ENCODE measurements around the gene TCF7L2.

The TCF7L2 gene

GRCh38 chr10:113025487-113025886 lies 75.4 kb downstream of the TCF7L2 start:
- no peak for DNase-seq

- DNase-seq = no peak
Measured at GRCh38 chr10:113026679-113027078, 76.6 kb downstream of the TCF7L2 start.

DNA sequence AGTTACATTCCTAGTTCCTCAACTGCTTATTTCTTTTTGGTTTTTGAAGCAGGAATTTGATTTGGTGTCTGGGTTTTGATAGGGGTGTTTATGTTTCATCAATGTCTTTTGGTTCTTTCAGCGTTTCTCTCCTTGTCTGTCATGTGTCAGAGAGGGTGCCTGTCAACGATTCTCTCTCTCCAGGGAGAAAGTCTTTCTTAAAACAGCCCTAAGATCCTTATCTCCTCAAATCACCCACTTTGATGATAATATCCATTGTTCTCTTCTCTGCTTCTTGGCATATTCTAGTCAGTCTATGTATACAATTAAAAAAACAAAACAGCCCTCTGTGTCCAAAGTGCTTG lies 77.2 kb downstream of the TCF7L2 start:
- DNase-seq = no peak

DNA sequence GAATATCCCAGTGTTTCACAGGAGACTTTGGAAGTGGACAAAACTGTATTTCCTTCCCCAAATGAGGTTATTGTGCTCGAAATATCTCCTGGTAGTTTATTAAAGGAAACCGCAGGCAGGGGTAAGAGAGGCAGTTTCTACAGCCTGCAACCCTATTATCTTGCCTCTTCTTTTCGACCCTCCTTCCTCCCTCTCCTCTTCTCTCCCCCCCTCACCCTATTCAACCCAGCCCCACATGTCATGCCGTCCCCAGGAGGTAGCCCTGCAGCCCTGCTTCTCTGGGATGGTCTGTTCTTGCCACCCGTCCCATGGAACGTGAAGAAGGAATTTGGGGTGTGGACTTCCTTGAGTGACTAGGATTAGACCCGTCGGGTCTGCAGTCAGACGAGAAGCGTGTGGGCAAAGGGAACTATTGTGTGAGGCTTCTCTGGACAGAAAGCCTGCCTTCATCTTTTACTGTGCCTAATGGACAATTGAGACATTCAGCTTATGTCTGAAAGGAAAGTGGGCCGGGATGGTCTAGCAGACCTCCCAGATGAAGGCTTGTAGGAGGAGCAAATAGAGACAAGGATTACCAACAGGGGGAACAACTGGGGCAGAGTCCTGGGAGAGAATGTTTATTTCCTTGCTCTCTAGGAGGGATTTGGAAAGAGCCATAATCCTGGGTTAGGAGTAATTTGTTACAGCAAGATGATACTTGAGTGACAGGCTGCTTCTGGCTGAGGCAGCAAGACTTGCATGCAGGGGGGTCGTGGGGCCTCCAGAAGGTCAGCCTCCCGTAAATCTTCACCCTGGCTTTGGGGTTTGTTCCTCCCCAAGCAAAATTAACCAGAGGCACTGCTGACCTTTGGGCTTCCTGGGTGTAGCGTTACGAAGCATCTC lies 77.8 kb downstream of the TCF7L2 start:
- DNase-seq = no peak

GRCh38 chr10:113028456-113029440 lies 78.7 kb downstream of the TCF7L2 start:
- DNase-seq = no peak

DNA sequence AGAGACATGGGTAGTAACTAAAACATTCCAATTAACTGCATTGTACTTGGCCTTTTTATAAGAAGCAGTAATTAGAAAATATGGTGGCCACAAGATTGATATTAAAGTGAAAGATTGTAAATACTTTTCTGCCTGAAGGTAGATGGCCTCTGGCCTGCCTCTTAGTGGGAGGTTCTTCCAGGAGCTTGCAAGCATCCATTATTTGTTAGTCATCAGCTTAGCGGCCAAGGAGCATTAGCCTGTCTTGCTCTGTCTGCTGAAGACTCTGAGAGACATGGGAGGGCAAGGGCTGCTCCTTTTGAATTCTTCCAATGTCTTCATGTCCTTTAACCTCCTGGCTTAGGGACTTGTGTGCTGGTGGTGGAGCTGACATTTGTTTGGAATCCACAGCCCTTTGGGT lies 80.4 kb downstream of the TCF7L2 start:
- no peak for DNase-seq

DNA sequence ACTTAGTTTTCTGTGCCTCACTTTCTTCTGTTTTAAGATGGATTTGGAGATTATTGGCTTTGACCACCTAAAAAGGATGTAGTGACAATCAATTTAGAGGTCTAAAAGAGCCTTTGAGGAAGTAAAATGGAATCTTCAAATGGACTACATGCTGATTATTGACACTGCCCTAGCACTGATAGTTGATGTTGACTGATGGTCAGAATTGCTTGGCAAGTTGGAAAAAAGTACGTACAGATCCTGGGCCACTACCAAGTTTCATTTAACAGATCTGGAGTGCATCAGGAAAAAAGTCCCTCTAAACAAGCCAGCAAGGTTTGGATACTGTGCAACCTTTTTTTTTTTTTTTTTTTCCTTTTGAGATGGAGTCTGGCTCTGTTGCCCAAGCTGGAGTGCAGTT lies 81.1 kb downstream of the TCF7L2 start:
- no peak for DNase-seq

GRCh38 chr10:113033991-113034390 lies 83.9 kb downstream of the TCF7L2 start:
- DNase-seq = no peak

DNA sequence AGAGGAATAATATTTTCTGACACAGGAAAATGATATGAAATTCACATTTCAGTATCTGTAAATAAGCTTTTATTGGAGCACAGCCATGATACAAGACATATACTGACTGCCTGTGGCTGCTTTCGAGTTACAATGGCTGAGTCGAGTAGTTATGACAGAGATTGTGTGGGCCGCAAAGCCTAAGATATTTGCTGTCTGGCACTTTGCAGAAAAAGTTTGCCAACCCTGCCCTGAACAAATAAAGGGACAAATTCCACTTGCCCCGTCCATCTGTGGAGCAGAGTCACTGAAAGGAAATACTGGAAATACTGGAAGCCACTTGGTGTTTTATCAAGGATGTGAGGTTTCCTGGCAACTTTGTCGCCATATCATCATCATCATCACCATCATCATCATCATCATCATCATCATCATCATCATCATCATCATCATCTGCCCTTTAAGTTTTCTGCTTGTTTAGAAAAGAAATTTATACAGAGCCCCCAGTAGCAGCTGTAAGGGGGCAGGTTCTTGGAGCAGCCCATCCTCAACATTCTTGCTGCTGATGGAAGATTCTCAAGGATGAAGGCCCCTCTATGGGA lies 85.8 kb downstream of the TCF7L2 start:
- DNase-seq = no peak

DNA sequence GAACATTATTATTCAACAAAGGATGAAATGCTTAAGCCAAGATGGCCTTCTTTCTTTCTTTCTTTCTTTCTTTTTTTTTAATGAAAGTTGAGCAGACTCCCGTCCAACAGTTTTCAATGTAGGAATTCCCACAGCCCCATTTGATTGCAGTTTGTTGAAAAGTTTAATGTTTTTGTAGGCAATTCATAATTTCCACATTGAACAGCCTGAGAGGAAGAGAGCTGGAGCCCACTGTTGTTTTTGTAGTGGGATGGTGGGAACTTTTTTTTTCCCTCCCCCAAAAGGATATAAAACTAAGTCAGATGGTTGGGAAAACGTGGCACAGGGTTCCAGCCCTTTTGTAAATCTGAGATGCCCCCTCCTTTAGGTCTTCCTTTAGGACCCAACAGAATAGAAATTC lies 86.6 kb downstream of the TCF7L2 start:
- DNase-seq = no peak

- DNase-seq = no peak
Measured at GRCh38 chr10:113037218-113037617, 87.2 kb downstream of the TCF7L2 start.

GRCh38 chr10:113038183-113038582 lies 88.1 kb downstream of the TCF7L2 start:
- no peak for DNase-seq

GRCh38 chr10:113038985-113039384 lies 88.9 kb downstream of the TCF7L2 start:
- DNase-seq = no peak

DNA sequence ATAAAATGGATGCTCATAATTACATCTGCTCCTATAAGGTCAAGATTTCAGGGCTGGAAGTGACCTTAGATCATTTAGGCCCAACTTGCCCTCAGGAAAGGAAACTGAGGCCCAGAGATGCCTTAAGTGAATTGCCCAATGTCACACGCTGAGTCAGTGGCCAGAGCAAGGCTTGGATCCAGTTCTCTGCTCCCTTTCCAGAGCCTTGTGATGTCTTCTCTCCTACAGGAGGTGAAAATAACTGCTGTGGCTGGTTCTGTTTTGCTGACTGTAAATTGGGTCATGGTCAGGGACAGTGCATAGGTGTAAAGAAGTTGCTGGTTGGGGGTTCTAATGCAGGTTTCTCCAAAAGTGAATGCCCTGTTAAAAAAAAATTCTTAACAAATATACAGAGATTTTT lies 91.3 kb downstream of the TCF7L2 start:
- DNase-seq = no peak

GRCh38 chr10:113041841-113042750 lies 92.0 kb downstream of the TCF7L2 start:
- no peak for DNase-seq

DNA sequence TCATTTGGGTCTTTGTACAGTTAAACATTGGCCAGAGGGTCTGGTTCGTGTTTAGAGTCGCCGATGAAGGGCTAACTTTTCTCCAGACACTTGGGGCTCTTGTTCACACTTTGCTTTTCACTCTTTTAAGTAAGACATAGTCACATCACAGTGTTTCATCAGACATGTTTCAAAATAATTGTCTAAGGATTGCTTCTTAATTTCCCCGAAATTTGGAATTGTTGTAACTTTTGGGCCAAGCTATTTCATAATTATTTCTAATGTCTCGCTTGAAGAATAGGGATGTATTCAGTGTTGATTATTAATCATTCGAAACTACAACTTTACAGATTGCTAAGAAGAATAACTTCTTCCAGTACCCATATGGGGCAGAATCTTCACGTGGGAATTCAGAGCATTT lies 92.8 kb downstream of the TCF7L2 start:
- DNase-seq = no peak

DNA sequence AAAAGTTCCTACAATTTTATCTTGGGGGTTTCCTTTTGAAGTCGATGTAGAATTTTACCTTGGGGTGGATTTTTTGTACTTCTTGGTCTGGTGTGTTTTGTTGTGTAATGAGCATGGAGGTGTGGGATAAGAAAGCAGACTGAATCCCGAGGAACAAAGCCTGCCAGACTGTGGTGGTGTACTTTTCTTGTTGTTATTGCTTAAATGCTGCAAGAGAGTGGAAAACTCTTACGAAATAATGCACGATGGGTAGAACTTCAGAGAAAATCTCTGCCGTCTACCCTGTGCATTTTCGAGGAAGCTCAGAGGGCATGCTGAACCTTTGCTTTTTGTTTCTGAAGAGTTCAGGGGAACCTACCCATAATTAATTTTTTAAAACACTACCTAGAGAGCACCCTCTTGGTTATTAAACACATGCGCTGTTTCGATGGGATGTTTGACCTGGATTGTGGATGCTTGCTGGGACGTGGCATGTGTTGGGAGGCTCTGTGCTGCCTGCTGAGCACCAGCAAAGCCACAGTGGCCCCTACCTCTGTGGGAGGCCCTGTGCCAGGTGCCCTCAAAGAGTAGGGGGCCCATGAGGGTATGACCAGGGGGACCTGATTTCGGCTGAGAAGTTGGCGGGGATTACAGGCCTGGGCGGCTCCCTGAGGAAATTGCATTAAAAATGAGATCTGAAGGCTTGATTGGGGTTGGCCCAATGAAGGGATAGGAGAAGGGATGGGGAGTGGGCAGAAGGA lies 94.1 kb downstream of the TCF7L2 start:
- DNase-seq = no peak

GRCh38 chr10:113045147-113046055 lies 95.4 kb downstream of the TCF7L2 start:
- DNase-seq = no peak

DNA sequence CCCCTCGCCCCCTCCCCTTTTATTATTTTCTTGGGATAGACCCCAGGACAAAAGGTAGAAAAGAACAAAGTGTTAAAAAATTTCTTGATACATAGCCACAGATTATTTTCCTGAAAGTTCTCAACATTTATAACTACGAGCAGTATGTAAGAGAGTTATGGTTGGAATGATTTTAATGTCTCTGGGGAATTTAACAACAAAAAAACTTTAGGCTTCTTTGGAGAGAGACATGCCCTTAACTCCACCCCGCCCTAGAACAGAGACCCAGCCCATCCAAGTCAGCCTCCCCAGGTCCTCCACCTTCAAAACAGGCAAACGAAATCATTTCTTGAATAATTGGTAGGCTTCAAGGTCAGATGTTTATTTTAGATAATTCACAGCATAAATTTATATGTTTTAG lies 97.1 kb downstream of the TCF7L2 start:
- DNase-seq = no peak

GRCh38 chr10:113047605-113047962 lies 97.5 kb downstream of the TCF7L2 start:
- DNase-seq = no peak
